RWPE1 (cell line): ENCODE measurements around the gene SPOCK3.
A peak's percentile ranks its signal among the peaks of the same experiment; 100 is the strongest.
"Not testable (repeated sequence)": the region's sequence is repeated elsewhere in the genome, so short reads cannot be mapped to it uniquely, and the experiment has no call there.

Source experiments
- CTCF ChIA-PET: fragments of 350-600 bp; sonication (Branson Sonifier 250); formaldehyde crosslinking; extraction: SDS; loops from one replicate; lab custom pipeline; 2021; lab: Yijun Ruan, JAX
- POLR2A ChIA-PET: fragments of 400-600 bp; formaldehyde crosslinking; extraction: SDS; loops from one replicate; lab custom pipeline; 2020; ENCODE audit warnings: antibody characterized with exemption; ENCODE audit not compliant: low non-redundant PET; lab: Yijun Ruan, JAX
- DNase-seq: peaks from one replicate; pipeline ENCODE4 v3.0.0; 2012; ENCODE audit warnings: low spot score
- H3K27ac ChIP-seq: fragments of 450-650 bp; 2 replicates; pipeline ENCODE4 v1.5.1; 2017
- CTCF ChIP-seq: fragments of 450-650 bp; conservative IDR thresholded peaks from 2 replicates; pipeline ENCODE4 v1.5.1; 2017; ENCODE audit warnings: low read depth, mild to moderate bottlenecking

The SPOCK3 gene

GRCh38 chr4:166724369-166724768 lies 509.9 kb downstream of the SPOCK3 start:
- DNase-seq, result peak; percentile 18
- ChIA-PET CTCF (no interaction called here), POLR2A (no interaction called here)
- no peak for TF ChIP-seq CTCF
- no peak overlapping the region for H3K27ac ChIP-seq

GRCh38 chr4:166723532-166724140 lies 510.7 kb downstream of the SPOCK3 start:
- no peak for TF ChIP-seq CTCF
- no peak overlapping the region for H3K27ac ChIP-seq
- no peak for DNase-seq
- CTCF ChIA-PET, result no interaction called here
- POLR2A ChIA-PET, result no interaction called here

- DNase-seq, H3K27ac ChIP-seq, POLR2A ChIA-PET: not testable (repeated sequence)
- CTCF ChIA-PET, result interaction anchor here (0.5 kb wide), 1 partner anchor 109 kb away, joined by 3 read pairs; no protein-coding TSS in a partner anchor
Observed at GRCh38 chr4:166715748-166716713, 518.3 kb downstream of the SPOCK3 start.

GRCh38 chr4:166700592-166700991 lies 533.7 kb downstream of the SPOCK3 start:
- ChIA-PET CTCF (no interaction called here), POLR2A (no interaction called here)
- no peak overlapping the region for H3K27ac ChIP-seq
- no peak for TF ChIP-seq CTCF
- DNase-seq, result no peak

GRCh38 chr4:166688835-166689234 lies 545.5 kb downstream of the SPOCK3 start:
- no peak overlapping the region for H3K27ac ChIP-seq
- CTCF ChIA-PET, result no interaction called here
- POLR2A ChIA-PET, result no interaction called here
- no peak for TF ChIP-seq CTCF
- no peak for DNase-seq

- no peak for TF ChIP-seq CTCF
- H3K27ac ChIP-seq, result no peak overlapping the region
- no peak for DNase-seq
- POLR2A ChIA-PET, result no interaction called here
- CTCF ChIA-PET, result no interaction called here
Observed at GRCh38 chr4:166687828-166688227, 546.5 kb downstream of the SPOCK3 start.
